Measurements from ENCODE around the gene OR1F1.

The OR1F1 gene

DNA sequence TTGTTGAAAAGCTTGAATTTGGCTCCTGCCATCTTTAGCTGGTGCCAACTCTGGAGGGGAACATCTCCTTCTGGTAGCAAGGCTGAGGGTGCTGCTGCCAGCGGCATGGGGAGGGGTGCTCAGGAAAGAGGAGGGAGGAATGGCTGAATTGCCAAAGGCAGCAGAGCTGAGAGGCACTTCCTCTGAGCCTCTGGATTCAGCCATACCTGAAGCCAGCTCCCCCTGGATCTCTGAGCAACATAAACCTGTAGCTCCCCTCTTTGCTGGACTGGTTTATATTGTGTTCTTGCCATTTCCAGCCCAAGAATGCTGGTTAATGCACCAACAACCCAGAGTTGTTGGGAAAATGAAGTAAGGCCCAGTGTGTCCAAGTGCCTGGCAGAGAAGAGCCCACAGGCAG lies 61.0 kb downstream of the OR1F1 start:
- TF ChIP-seq, protein P1, sequence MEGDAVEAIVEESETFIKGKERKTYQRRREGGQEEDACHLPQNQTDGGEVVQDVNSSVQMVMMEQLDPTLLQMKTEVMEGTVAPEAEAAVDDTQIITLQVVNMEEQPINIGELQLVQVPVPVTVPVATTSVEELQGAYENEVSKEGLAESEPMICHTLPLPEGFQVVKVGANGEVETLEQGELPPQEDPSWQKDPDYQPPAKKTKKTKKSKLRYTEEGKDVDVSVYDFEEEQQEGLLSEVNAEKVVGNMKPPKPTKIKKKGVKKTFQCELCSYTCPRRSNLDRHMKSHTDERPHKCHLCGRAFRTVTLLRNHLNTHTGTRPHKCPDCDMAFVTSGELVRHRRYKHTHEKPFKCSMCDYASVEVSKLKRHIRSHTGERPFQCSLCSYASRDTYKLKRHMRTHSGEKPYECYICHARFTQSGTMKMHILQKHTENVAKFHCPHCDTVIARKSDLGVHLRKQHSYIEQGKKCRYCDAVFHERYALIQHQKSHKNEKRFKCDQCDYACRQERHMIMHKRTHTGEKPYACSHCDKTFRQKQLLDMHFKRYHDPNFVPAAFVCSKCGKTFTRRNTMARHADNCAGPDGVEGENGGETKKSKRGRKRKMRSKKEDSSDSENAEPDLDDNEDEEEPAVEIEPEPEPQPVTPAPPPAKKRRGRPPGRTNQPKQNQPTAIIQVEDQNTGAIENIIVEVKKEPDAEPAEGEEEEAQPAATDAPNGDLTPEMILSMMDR (IDR thresholded peaks at IDR 0.05; ENCODE audit: low read depth, low read length) = no peak
- no peak overlapping the region for H3K4me3 ChIP-seq (ENCODE audit: low read depth, low read length)

- TF ChIP-seq, protein P1 (IDR thresholded peaks at IDR 0.05; ENCODE audit: low read depth, low read length) = no peak
- H3K4me3 ChIP-seq (ENCODE audit: low read depth, low read length) = no peak overlapping the region
Measured at GRCh38 chr16:3249451-3249850, 61.4 kb downstream of the OR1F1 start.

DNA sequence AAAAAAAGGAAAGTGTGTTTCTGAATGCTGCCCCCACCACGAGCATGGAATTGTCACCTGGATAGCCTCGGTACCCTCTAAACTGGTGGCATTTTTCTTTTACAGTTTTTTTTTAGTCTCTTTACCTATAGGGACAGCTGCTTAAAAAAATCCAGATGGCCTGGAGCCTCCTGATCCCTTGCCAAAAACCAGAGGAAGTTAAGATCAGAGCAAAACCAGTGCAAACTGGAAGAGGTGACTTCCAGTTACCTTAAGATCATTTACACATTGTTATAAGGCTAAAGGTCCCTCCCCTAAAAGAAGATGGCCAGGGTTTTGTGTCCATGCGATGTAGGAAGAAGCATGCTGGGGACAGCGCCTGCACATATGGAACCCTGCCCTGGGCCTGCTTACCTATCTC lies 65.0 kb downstream of the OR1F1 start:
- TF ChIP-seq, protein P1 (IDR thresholded peaks at IDR 0.05; ENCODE audit: low read depth, low read length) = no peak
- no peak overlapping the region for H3K4me3 ChIP-seq (ENCODE audit: low read depth, low read length)

- TF ChIP-seq, protein P1 (IDR thresholded peaks at IDR 0.05; ENCODE audit: low read depth, low read length) = no peak
- no peak overlapping the region for H3K4me3 ChIP-seq (ENCODE audit: low read depth, low read length)
Measured at GRCh38 chr16:3254309-3254708, 66.3 kb downstream of the OR1F1 start.
